HG02610 (cell line): ENCODE results near the gene PCDH9.

Experiments
- ATAC-seq: cut with Tn5 transposase; IDR thresholded peaks from one replicate; pipeline ENCODE4 v1.9.1; 2021; ENCODE audit warnings: mild to moderate bottlenecking, moderate library complexity; ENCODE audit not compliant: unreplicated experiment

Gene PCDH9

GRCh38 chr13:66506051-66506777 lies 723.9 kb downstream of the PCDH9 start:
- ATAC-seq: no peak

GRCh38 chr13:66503890-66504289 lies 726.2 kb downstream of the PCDH9 start:
- ATAC-seq: no peak

GRCh38 chr13:66501181-66501580 lies 729.0 kb downstream of the PCDH9 start:
- ATAC-seq: no peak

GRCh38 chr13:66492479-66492878 lies 737.7 kb downstream of the PCDH9 start:
- peak; percentile 77 for ATAC-seq

- no peak for ATAC-seq
Observed at GRCh38 chr13:66491251-66491650, 738.9 kb downstream of the PCDH9 start.

- ATAC-seq: no peak
Observed at GRCh38 chr13:66489586-66489985, 740.5 kb downstream of the PCDH9 start.

GRCh38 chr13:66489172-66489571 lies 741.0 kb downstream of the PCDH9 start:
- no peak for ATAC-seq

- ATAC-seq: no peak
Observed at GRCh38 chr13:66483712-66484111, 746.4 kb downstream of the PCDH9 start.

- ATAC-seq: no peak
Observed at GRCh38 chr13:66482836-66483235, 747.3 kb downstream of the PCDH9 start.

GRCh38 chr13:66477816-66478215 lies 752.3 kb downstream of the PCDH9 start:
- ATAC-seq: no peak

- ATAC-seq: no peak
Observed at GRCh38 chr13:66475061-66475460, 755.1 kb downstream of the PCDH9 start.

- ATAC-seq: no peak
Observed at GRCh38 chr13:66469745-66470144, 760.4 kb downstream of the PCDH9 start.

GRCh38 chr13:66468656-66469055 lies 761.5 kb downstream of the PCDH9 start:
- no peak for ATAC-seq

- no peak for ATAC-seq
Observed at GRCh38 chr13:66462187-66462586, 767.9 kb downstream of the PCDH9 start.

- ATAC-seq: no peak
Observed at GRCh38 chr13:66461021-66461420, 769.1 kb downstream of the PCDH9 start.

GRCh38 chr13:66459634-66460033 lies 770.5 kb downstream of the PCDH9 start:
- ATAC-seq: no peak

- ATAC-seq: no peak
Observed at GRCh38 chr13:66459143-66459542, 771.0 kb downstream of the PCDH9 start.

- ATAC-seq: no peak
Observed at GRCh38 chr13:66446413-66446812, 783.7 kb downstream of the PCDH9 start.

GRCh38 chr13:66443926-66444325 lies 786.2 kb downstream of the PCDH9 start:
- no peak for ATAC-seq

GRCh38 chr13:66440938-66441337 lies 789.2 kb downstream of the PCDH9 start:
- ATAC-seq: no peak

- ATAC-seq: no peak
Observed at GRCh38 chr13:66430728-66431127, 799.4 kb downstream of the PCDH9 start.

- no peak for ATAC-seq
Observed at GRCh38 chr13:66430269-66430668, 799.9 kb downstream of the PCDH9 start.

- ATAC-seq: no peak
Observed at GRCh38 chr13:66429156-66429555, 801.0 kb downstream of the PCDH9 start.
